Endothelial cell (in vitro differentiated cells): ENCODE results near the gene ZNF471. TPM values are rescaled to one million over a fixed set of nuclear protein-coding genes. Genes with fewer than 3 reads are reported as not detected.
A peak's percentile ranks its signal among the peaks of the same experiment; 100 is the strongest.

Experiments
- DNase-seq: peaks from one replicate; pipeline ENCODE4 v3.0.0; 2021; ENCODE audit warnings: low spot score
- H3K27ac Mint-ChIP-seq: one replicate; pipeline ENCODE4 v1.8.0; 2021; ENCODE audit warnings: mixed read lengths, inconsistent platforms; ENCODE audit not compliant: unreplicated experiment
- H3K27me3 Mint-ChIP-seq: one replicate; pipeline ENCODE4 v1.8.0; 2021; ENCODE audit warnings: mild to moderate bottlenecking, moderate library complexity, mixed read lengths, inconsistent platforms; ENCODE audit not compliant: unreplicated experiment
- H3K36me3 Mint-ChIP-seq: one replicate; pipeline ENCODE4 v1.8.0; 2021; ENCODE audit warnings: mild to moderate bottlenecking, low read depth, mixed read lengths, inconsistent platforms; ENCODE audit not compliant: unreplicated experiment
- H3K4me1 Mint-ChIP-seq: one replicate; pipeline ENCODE4 v1.8.0; 2021; ENCODE audit warnings: mild to moderate bottlenecking, mixed read lengths, inconsistent platforms; ENCODE audit not compliant: unreplicated experiment
- H3K4me3 Mint-ChIP-seq: one replicate; pipeline ENCODE4 v1.8.0; 2021; ENCODE audit warnings: mild to moderate bottlenecking, mixed read lengths, inconsistent platforms; ENCODE audit not compliant: unreplicated experiment
- H3K9me3 Mint-ChIP-seq: one replicate; pipeline ENCODE4 v1.8.0; 2021; ENCODE audit warnings: mixed read lengths, inconsistent platforms; ENCODE audit not compliant: unreplicated experiment
- CTCF ChIP-seq: fragments of 200-600 bp; sonication (generic); IDR thresholded peaks from one replicate; pipeline ENCODE4 v1.5.0; 2021; ENCODE audit warnings: antibody characterized with exemption; ENCODE audit not compliant: unreplicated experiment
- total RNA-seq: library from RNA; stranded (reverse); fragmentation: NEBNext Ultra II Directional; extraction: Animal tissue kit (Norgen Biotek cat#: 25700); gene quantifications from one replicate; pipeline ENCODE4 v1.2.1, GENCODE V29; 2021; ENCODE audit not compliant: unreplicated experiment

ZNF471 gene
- total RNA-seq, 1 donor from 2014 or later: 2.6 TPM

GRCh38 chr19:56477429-56478338, 30.0 kb upstream of the ZNF471 start:
- Mint-ChIP-seq H3K27ac (peak overlapping the region; percentile 82), H3K27me3 (peaks cover 14% of the 10 kb centered on the region), H3K9me3 (peaks cover 37% of the 10 kb centered on the region), H3K4me3 (peak overlapping the region; percentile 97), H3K4me1 (peaks cover 5% of the 10 kb centered on the region), H3K36me3 (peaks cover 16% of the 10 kb centered on the region)
- no peak for TF ChIP-seq CTCF
- peak; percentile 73 for DNase-seq

- H3K4me3 Mint-ChIP-seq: no peak overlapping the region
- H3K27ac Mint-ChIP-seq: no peak overlapping the region
- H3K9me3 Mint-ChIP-seq: peaks cover 18% of the 10 kb centered on the region
- H3K4me1 Mint-ChIP-seq: no peaks in the 10 kb centered on the region
- TF ChIP-seq CTCF: no peak
- no peak for DNase-seq
- peaks cover 34% of the 10 kb centered on the region for H3K36me3 Mint-ChIP-seq
- H3K27me3 Mint-ChIP-seq: no peaks in the 10 kb centered on the region
Measured at GRCh38 chr19:56491399-56491798, 16.3 kb upstream of the ZNF471 start.

GRCh38 chr19:56504581-56504980, 3.1 kb upstream of the ZNF471 start:
- Mint-ChIP-seq H3K4me3 (no peak overlapping the region), H3K27me3 (peaks cover 3% of the 10 kb centered on the region), H3K27ac (no peak overlapping the region), H3K9me3 (peaks cover 16% of the 10 kb centered on the region), H3K36me3 (peaks cover 12% of the 10 kb centered on the region), H3K4me1 (peaks cover 5% of the 10 kb centered on the region)
- TF ChIP-seq CTCF: no peak
- no peak for DNase-seq

GRCh38 chr19:56508290-56508778, 679 bp downstream of the ZNF471 start:
- Mint-ChIP-seq H3K4me3 (no peak overlapping the region), H3K36me3 (peaks cover 6% of the 10 kb centered on the region), H3K27me3 (peaks cover 4% of the 10 kb centered on the region), H3K4me1 (peaks cover 5% of the 10 kb centered on the region), H3K9me3 (peaks cover 8% of the 10 kb centered on the region), H3K27ac (no peak overlapping the region)
- DNase-seq: no peak
- no peak for TF ChIP-seq CTCF

- H3K4me3 Mint-ChIP-seq: no peak overlapping the region
- TF ChIP-seq CTCF: no peak
- H3K36me3 Mint-ChIP-seq: peaks cover 37% of the 10 kb centered on the region
Measured at GRCh38 chr19:56525214-56525860, 17.7 kb downstream of the ZNF471 start.

More at GRCh38 chr19:56525214-56525860, 17.7 kb downstream of the ZNF471 start:
- Mint-ChIP-seq H3K27ac (no peak overlapping the region), H3K4me1 (no peaks in the 10 kb centered on the region), H3K9me3 (peaks cover 56% of the 10 kb centered on the region), H3K27me3 (peaks cover 3% of the 10 kb centered on the region)
- DNase-seq: no peak
